Stimulated activated CD4-positive, alpha-beta T cell treated with anti-CD3 and anti-CD28 coated beads, Interleukin-4, amount 100 ng/mL, for 24 hours (primary cell): Measurements from ENCODE around the gene DPH3.
A peak's percentile ranks its signal among the peaks of the same experiment; 100 is the strongest.

Experiments used
- DNase-seq: peaks from one replicate; pipeline ENCODE4 v3.0.0-alpha.2; 2020

DPH3 gene

GRCh38 chr3:16290007-16290826 is 25.5 kb upstream of the DPH3 start:
- DNase-seq, result peak; percentile 65

GRCh38 chr3:16289144-16289889 is 24.6 kb upstream of the DPH3 start:
- DNase-seq, result no peak

- DNase-seq, result no peak
Measured at GRCh38 chr3:16288664-16289063, 23.9 kb upstream of the DPH3 start.

GRCh38 chr3:16286751-16287543 is 22.2 kb upstream of the DPH3 start:
- no peak for DNase-seq

GRCh38 chr3:16286161-16286560 is 21.4 kb upstream of the DPH3 start:
- DNase-seq, result peak; percentile 77

GRCh38 chr3:16284633-16285032 is 19.9 kb upstream of the DPH3 start:
- no peak for DNase-seq

- DNase-seq, result no peak
Measured at GRCh38 chr3:16280671-16281070, 15.9 kb upstream of the DPH3 start.

GRCh38 chr3:16279010-16279801 is 14.5 kb upstream of the DPH3 start:
- DNase-seq, result no peak

GRCh38 chr3:16277471-16277870 is 12.7 kb upstream of the DPH3 start:
- DNase-seq, result no peak

- DNase-seq, result no peak
Measured at GRCh38 chr3:16273867-16274266, 9.1 kb upstream of the DPH3 start.

GRCh38 chr3:16272588-16272987 is 7.8 kb upstream of the DPH3 start:
- no peak for DNase-seq

- DNase-seq, result no peak
Measured at GRCh38 chr3:16270855-16271254, 6.1 kb upstream of the DPH3 start.

GRCh38 chr3:16266714-16267113 is 2.0 kb upstream of the DPH3 start:
- no peak for DNase-seq

- no peak for DNase-seq
Measured at GRCh38 chr3:16265455-16265786, 678 bp upstream of the DPH3 start.

GRCh38 chr3:16264174-16264707 is 502 bp downstream of the DPH3 start:
- no peak for DNase-seq

GRCh38 chr3:16262174-16262573 is 2.6 kb downstream of the DPH3 start:
- DNase-seq, result no peak

GRCh38 chr3:16260046-16260445 is 4.7 kb downstream of the DPH3 start:
- DNase-seq, result no peak

- no peak for DNase-seq
Measured at GRCh38 chr3:16258866-16259265, 5.9 kb downstream of the DPH3 start.

- no peak for DNase-seq
Measured at GRCh38 chr3:16258177-16258576, 6.6 kb downstream of the DPH3 start.

- DNase-seq, result no peak
Measured at GRCh38 chr3:16257309-16257708, 7.4 kb downstream of the DPH3 start.

GRCh38 chr3:16255726-16256125 is 9.0 kb downstream of the DPH3 start:
- no peak for DNase-seq

GRCh38 chr3:16255326-16255725 is 9.4 kb downstream of the DPH3 start:
- no peak for DNase-seq

GRCh38 chr3:16254916-16255315 is 9.8 kb downstream of the DPH3 start:
- no peak for DNase-seq
